B cell (primary cell): ENCODE data around the gene MUC21. TPM values are rescaled to one million over a fixed set of nuclear protein-coding genes. Genes with fewer than 3 reads are reported as not detected.
A peak's percentile ranks its signal among the peaks of the same experiment; 100 is the strongest.

Experiments
- ATAC-seq: fragments of 200-7000 bp; cut with Tn5 transposase; one replicate; pipeline ENCODE4 v1.10.0; 2021; ENCODE audit warnings: low read depth, mild to moderate bottlenecking, moderate number of reproducible peaks, moderate library complexity
- CTCF ChIA-PET: fragments of 350-600 bp; sonication (Branson Sonifier 250); formaldehyde crosslinking; loops from one replicate; lab custom pipeline; 2021; ENCODE audit warnings: antibody characterized with exemption, inconsistent platforms; lab: Charles Lee
- POLR2A ChIA-PET: fragments of 350-600 bp; sonication (Branson Sonifier 250); formaldehyde crosslinking; loops from one replicate; lab custom pipeline; 2021; ENCODE audit warnings: antibody characterized with exemption; lab: Charles Lee
- DNase-seq: peaks from one replicate; pipeline ENCODE4 v3.0.0; 2013
- H2AFZ ChIP-seq: 2 replicates; pipeline ENCODE4 v1.6.1; 2012; ENCODE audit warnings: mild to moderate bottlenecking, low read depth, low read length; ENCODE audit not compliant: insufficient read depth, poor library complexity, severe bottlenecking
- H3K27ac ChIP-seq, 2 donors: 1 replicate in 1 of 2; 2 replicates in 1 of 2; pipeline ENCODE4 v1.5.1; 2012 to 2013; ENCODE audit warnings: low read length in 2 of 2, mild to moderate bottlenecking in 2 of 2, moderate library complexity in 1 of 2
- H3K27me3 ChIP-seq, 4 experiments: fragments of 200-600 bp in 1 of 4; sonication (generic) in 1 of 4; replicated peaks in 1 of 4; 1 replicate in 2 of 4; 2 replicates in 2 of 4; pipeline versions ENCODE4 v1.6.1 to v1.7.0; 2013 to 2016; ENCODE audit warnings: low read length in 3 of 4, mild to moderate bottlenecking in 2 of 4, mixed read lengths in 1 of 4, moderate library complexity in 1 of 4; ENCODE audit not compliant: insufficient read depth in 4 of 4, control insufficient read depth in 3 of 4; ENCODE audit errors: control extremely low read depth in 1 of 4
- H3K36me3 ChIP-seq, 2 experiments: replicated peaks in 1 of 2; 1 replicate in 1 of 2; 2 replicates in 1 of 2; pipeline versions ENCODE4 v1.6.1 to v1.7.1; 2013; ENCODE audit warnings: low read length in 1 of 2; ENCODE audit not compliant: insufficient read depth in 2 of 2, control insufficient read depth in 1 of 2; ENCODE audit errors: control extremely low read depth in 1 of 2, extremely low read depth in 1 of 2
- H3K4me1 ChIP-seq, 2 donors: fragments of 200-600 bp in 1 of 2; sonication (generic) in 1 of 2; 1 replicate in 1 of 2; 2 replicates in 1 of 2; pipeline versions ENCODE4 v1.5.1 to v1.6.1; 2013 to 2017; ENCODE audit warnings: low read length in 2 of 2; ENCODE audit not compliant: control insufficient read depth in 2 of 2, insufficient read depth in 2 of 2
- H3K4me2 ChIP-seq: replicated peaks from 2 replicates; pipeline ENCODE3; 2012; ENCODE audit warnings: mild to moderate bottlenecking, low read depth, low read length; ENCODE audit not compliant: poor library complexity, severe bottlenecking
- H3K4me3 ChIP-seq, 5 experiments: fragments of 200-600 bp in 1 of 5; sonication (generic) in 1 of 5; 1 replicate in 3 of 5; 2 replicates in 2 of 5; pipeline versions ENCODE4 v1.5.1 to v1.7.0; 2011 to 2016; ENCODE audit warnings: low read length in 4 of 5, mild to moderate bottlenecking in 4 of 5, low read depth in 2 of 5, control low read depth in 1 of 5, moderate library complexity in 1 of 5; ENCODE audit not compliant: insufficient read depth in 1 of 5; ENCODE audit errors: control extremely low read depth in 1 of 5, extremely low read depth in 1 of 5
- H3K79me2 ChIP-seq: fragments of 200-600 bp; sonication (generic); one replicate; pipeline ENCODE4 v1.6.0; 2016; ENCODE audit warnings: low read length; ENCODE audit not compliant: control insufficient read depth, insufficient read depth
- H3K9ac ChIP-seq: fragments of 200-600 bp; sonication (generic); 2 replicates; pipeline ENCODE4 v1.6.1; 2017; ENCODE audit warnings: mild to moderate bottlenecking, low read length, moderate library complexity
- H3K9me3 ChIP-seq, 3 donors: one replicate each; pipeline versions ENCODE4 v1.6.1 to v1.7.1; 2013; ENCODE audit warnings: low read length in 2 of 3; ENCODE audit not compliant: control insufficient read depth in 2 of 3, insufficient read depth in 1 of 3; ENCODE audit errors: control extremely low read depth in 1 of 3
- H4K20me1 ChIP-seq: 2 replicates; pipeline ENCODE4 v1.6.0; 2012; ENCODE audit warnings: mild to moderate bottlenecking, low read length; ENCODE audit not compliant: insufficient read depth, control insufficient read depth, poor library complexity, severe bottlenecking
- H3K27ac Mint-ChIP-seq: one replicate; pipeline ENCODE4 v1.8.0; 2021; ENCODE audit warnings: mixed read lengths
- H3K27me3 Mint-ChIP-seq: one replicate; pipeline ENCODE4 v1.8.0; 2021; ENCODE audit warnings: mixed read lengths
- H3K4me1 Mint-ChIP-seq: one replicate; pipeline ENCODE4 v1.8.0; 2021; ENCODE audit warnings: mixed read lengths
- H3K4me3 Mint-ChIP-seq: one replicate; pipeline ENCODE4 v1.8.0; 2021; ENCODE audit warnings: mixed read lengths
- H3K9me3 Mint-ChIP-seq: one replicate; pipeline ENCODE4 v1.8.0; 2022; ENCODE audit warnings: mixed read lengths; ENCODE audit not compliant: insufficient read depth
- EZH2 ChIP-seq: IDR thresholded peaks from 2 replicates; pipeline ENCODE4 v1.6.1; 2012; ENCODE audit warnings: borderline replicate concordance, low read depth, mild to moderate bottlenecking, moderate library complexity, low read length; ENCODE audit not compliant: insufficient read depth, poor library complexity, severe bottlenecking
- WGBS: methylation state at CpG from one replicate; pipeline ENCODE4 v1.1.5; 2013; ENCODE audit warnings: missing lambda C conversion rate; ENCODE audit not compliant: insufficient coverage; 5-methylcytosine and 5-hydroxymethylcytosine counted together
- intact Hi-C: fragments of 100-400 bp; cut with micrococcal nuclease; formaldehyde crosslinking; loops from one replicate; pipeline ENCODE4 v1.10.0; 2022
- polyA plus RNA-seq: library from polyadenylated mRNA; depleted of rRNA; stranded (reverse); fragments of >200 nt; gene quantifications from 2 replicates; pipeline ENCODE4 v1.2.3, GENCODE V29; 2012
- total RNA-seq, 2 donors: library from RNA; stranded (reverse); fragments of 120-200 nt in 1 of 2; gene quantifications; 1 replicate in 1 of 2; 2 replicates in 1 of 2; pipeline versions ENCODE4 v1.2.3 to v1.2.4, GENCODE V29; 2013 to 2022
- TF ChIP-seq, protein P1 (sequence below): fragments of 200-600 bp; IDR thresholded peaks from one replicate; pipeline ENCODE4 v1.8.0; 2022; ENCODE audit warnings: antibody characterized with exemption, mild to moderate bottlenecking

The MUC21 gene
- total and polyA plus RNA-seq, 2 donors (not counting 1 experiment from before 2014, with no cell fraction given): not detected

DNA sequence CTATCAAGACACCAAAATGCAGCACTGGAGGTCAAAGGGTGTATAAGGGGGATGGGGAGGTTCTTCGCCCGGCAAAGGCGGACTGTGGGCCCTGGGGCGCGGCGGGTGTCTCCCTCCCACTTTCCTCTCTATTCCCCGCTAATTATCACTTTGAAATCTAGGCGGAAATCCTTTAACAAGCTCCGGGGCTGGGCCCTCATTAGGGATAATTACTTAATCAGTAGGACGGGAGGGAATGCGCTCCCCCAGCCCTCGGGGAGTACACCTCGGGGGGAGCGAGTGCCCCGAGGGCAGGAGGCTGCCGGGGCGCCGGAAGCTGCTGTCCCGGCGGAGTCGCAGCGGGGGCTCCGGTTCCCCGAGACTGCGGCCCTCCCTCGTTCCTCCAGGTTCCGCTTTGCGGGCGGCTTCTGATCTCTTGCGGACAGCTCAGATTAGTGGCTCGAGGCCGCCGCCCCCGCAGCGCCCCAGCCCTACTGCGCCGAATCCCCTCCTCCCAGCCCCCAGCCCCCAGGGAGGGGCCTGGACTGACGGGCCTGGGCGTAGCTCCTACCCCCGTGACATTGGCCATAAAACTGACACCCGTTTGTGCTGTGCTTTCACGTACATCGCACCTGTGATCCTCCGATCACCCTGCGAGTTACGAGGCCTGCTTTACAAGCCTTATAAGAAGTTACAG is 28.0 kb upstream of the MUC21 start:
- Histone ChIP-seq H3K9ac (peak overlapping the region; percentile 70), H3K27ac (peak overlapping the region; percentile 30 to 67), H3K4me2 (peak overlapping the region; percentile 83), H3K4me3 (peak overlapping the region in 4 of 5 experiments; percentile 51 to 69 (median 54)), H3K9me3 (no peaks in the 10 kb centered on the region), H4K20me1 (no peaks in the 10 kb centered on the region), H3K4me1 (peaks cover 12 to 20% of the 10 kb centered on the region in 2 donors), H3K79me2 (no peaks in the 10 kb centered on the region), H2AFZ (peak overlapping the region; percentile 89), H3K27me3 (peaks cover 0 to 4% (median 1%) of the 10 kb centered on the region in 4 experiments), H3K36me3 (no peaks in the 10 kb centered on the region)
- DNase-seq: peak; percentile 88
- peak overlapping the region; percentile 91 for H3K4me3 Mint-ChIP-seq
- ChIA-PET CTCF (interaction anchor here (0.9 to 1.4 kb wide), 8 partner anchors 9 to 132 kb away, joined by 3 to 4 read pairs (median 4); partner anchors contain the start of genes GTF2H4, MUCL3 and VARS2), POLR2A (interaction anchor here (0.8 to 1.3 kb wide), 3 partner anchors 42 to 71 kb away, joined by 3 to 6 read pairs (median 3); partner anchors contain the start of genes DDR1 and VARS2)
- ATAC-seq: peak; percentile 91
- intact Hi-C loops: no loop called here
- H3K4me1 Mint-ChIP-seq: peaks cover 17% of the 10 kb centered on the region
- peaks cover 13% of the 10 kb centered on the region for H3K27me3 Mint-ChIP-seq
- TF ChIP-seq, protein P1, sequence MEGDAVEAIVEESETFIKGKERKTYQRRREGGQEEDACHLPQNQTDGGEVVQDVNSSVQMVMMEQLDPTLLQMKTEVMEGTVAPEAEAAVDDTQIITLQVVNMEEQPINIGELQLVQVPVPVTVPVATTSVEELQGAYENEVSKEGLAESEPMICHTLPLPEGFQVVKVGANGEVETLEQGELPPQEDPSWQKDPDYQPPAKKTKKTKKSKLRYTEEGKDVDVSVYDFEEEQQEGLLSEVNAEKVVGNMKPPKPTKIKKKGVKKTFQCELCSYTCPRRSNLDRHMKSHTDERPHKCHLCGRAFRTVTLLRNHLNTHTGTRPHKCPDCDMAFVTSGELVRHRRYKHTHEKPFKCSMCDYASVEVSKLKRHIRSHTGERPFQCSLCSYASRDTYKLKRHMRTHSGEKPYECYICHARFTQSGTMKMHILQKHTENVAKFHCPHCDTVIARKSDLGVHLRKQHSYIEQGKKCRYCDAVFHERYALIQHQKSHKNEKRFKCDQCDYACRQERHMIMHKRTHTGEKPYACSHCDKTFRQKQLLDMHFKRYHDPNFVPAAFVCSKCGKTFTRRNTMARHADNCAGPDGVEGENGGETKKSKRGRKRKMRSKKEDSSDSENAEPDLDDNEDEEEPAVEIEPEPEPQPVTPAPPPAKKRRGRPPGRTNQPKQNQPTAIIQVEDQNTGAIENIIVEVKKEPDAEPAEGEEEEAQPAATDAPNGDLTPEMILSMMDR: no peak
- TF ChIP-seq EZH2: no peak
- whole genome bisulfite sequencing: 0% methylated on average over 32 of the region's 46 CpGs
- H3K27ac Mint-ChIP-seq: peak overlapping the region; percentile 90
- H3K9me3 Mint-ChIP-seq: no peaks in the 10 kb centered on the region

DNA sequence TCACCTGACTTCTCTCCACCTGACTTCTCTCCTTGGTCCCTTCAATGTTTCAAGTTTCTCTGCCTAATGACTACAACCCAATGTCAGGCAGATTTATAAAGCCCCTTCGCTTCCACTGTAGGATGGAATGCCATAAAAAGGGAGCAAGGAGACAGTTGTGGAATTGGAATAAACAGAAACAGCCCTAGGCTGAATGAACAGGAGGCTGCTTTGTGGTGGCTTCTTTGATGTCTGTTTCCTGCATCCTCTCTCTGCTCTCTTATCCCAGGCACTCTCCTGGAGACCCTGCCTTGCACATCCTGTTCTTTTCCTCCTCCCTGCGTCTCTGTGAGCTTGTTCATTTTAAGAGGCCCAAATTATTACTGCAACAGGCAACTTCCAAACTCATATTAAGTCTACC is 25.8 kb upstream of the MUC21 start:
- peaks cover 17% of the 10 kb centered on the region for H3K4me1 Mint-ChIP-seq
- no peak for ATAC-seq
- no peaks in the 10 kb centered on the region for H3K9me3 ChIP-seq
- H3K9me3 Mint-ChIP-seq: no peaks in the 10 kb centered on the region
- no peaks in the 10 kb centered on the region for H3K36me3 ChIP-seq
- no peak overlapping the region for H3K4me3 ChIP-seq
- ChIA-PET POLR2A (no interaction called here), CTCF (interaction anchor here (0.8 kb wide), 1 partner anchor 130 kb away, joined by 3 read pairs; no protein-coding TSS in a partner anchor)
- peaks cover 0 to 7% (median 0%) of the 10 kb centered on the region in 4 experiments for H3K27me3 ChIP-seq
- TF ChIP-seq, protein P1: no peak
- TF ChIP-seq EZH2: no peak
- no peak for DNase-seq
- no peak overlapping the region for H3K9ac ChIP-seq
- H2AFZ ChIP-seq: no peak overlapping the region
- H4K20me1 ChIP-seq: no peaks in the 10 kb centered on the region
- H3K4me3 Mint-ChIP-seq: no peak overlapping the region
- H3K4me1 ChIP-seq: peaks cover 12 to 20% of the 10 kb centered on the region in 2 donors
- H3K27ac ChIP-seq: no peak overlapping the region
- H3K27ac Mint-ChIP-seq: no peak overlapping the region
- peaks cover 20% of the 10 kb centered on the region for H3K27me3 Mint-ChIP-seq
- WGBS: 89% methylated on average over 1 of the region's 2 CpGs
- intact Hi-C loops: no loop called here
- no peaks in the 10 kb centered on the region for H3K79me2 ChIP-seq
- H3K4me2 ChIP-seq: no peak overlapping the region
